Upper lobe of right lung (tissue), 1 donor: ENCODE data around the gene PRIMPOL. TPM values are rescaled to one million over a fixed set of nuclear protein-coding genes. Genes with fewer than 3 reads are reported as not detected.

Experiments used
- ATAC-seq: fragments of 200-7000 bp; cut with Tn5 transposase; one replicate; pipeline ENCODE4 v1.9.1; 2020; ENCODE audit warnings: mild to moderate bottlenecking, moderate library complexity
- DNase-seq: peaks from one replicate; pipeline ENCODE4 v3.0.0-alpha.2; 2020
- H3K27ac ChIP-seq: fragments of 200-600 bp; one replicate; pipeline ENCODE4 v1.8.0; 2022
- H3K27me3 ChIP-seq: fragments of 200-600 bp; one replicate; pipeline ENCODE4 v1.8.0; 2022; ENCODE audit warnings: mild to moderate bottlenecking
- H3K36me3 ChIP-seq: fragments of 200-600 bp; one replicate; pipeline ENCODE4 v1.8.0; 2022
- H3K4me1 ChIP-seq: fragments of 200-600 bp; one replicate; pipeline ENCODE4 v1.8.0; 2022
- H3K4me3 ChIP-seq: fragments of 200-600 bp; one replicate; pipeline ENCODE4 v1.8.0; 2022; ENCODE audit warnings: mild to moderate bottlenecking
- H3K9me3 ChIP-seq: fragments of 200-600 bp; one replicate; pipeline ENCODE4 v1.8.0; 2022
- intact Hi-C: fragments of 100-400 bp; cut with DNase I; formaldehyde crosslinking; loops from one replicate; pipeline ENCODE4 v1.11.0; 2022
- total RNA-seq: library from RNA; stranded (reverse); fragmentation: NEBNext Ultra II Directional; extraction: Animal tissue kit (Norgen Biotek cat#: 25700); gene quantifications from one replicate; pipeline ENCODE4 v1.2.1, GENCODE V29; 2021
- TF ChIP-seq, protein P1 (sequence below): fragments of 200-600 bp; IDR thresholded peaks from one replicate; pipeline ENCODE4 v1.8.0; 2022; ENCODE audit warnings: antibody characterized with exemption
- donor health status: DM: no; HTN: yes; CAD: no; lungs with severe emphysema.

Gene PRIMPOL
- total RNA-seq, 1 donor from 2014 or later, result 14.4 TPM

DNA sequence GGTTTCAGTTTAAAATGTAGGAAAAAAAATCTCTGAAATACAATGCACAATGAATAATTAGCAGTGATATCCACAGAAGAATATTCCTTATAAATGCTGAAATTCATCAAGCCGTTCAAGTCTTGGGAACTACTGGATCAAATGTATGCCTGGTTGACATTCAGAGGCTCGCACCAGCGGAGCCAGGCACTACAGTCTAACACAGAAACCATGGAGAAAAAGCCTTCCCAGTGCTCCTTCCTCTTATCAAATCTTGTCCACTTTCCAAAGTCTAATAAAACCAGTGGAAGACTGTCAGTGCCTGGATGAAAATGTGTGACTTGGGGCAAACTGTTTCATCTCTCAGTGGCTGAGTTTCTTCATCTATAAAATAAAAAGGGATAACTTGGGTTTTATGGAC lies 48.4 kb downstream of the PRIMPOL start:
- ATAC-seq (no peak), DNase-seq (no peak)
- H3K9me3 ChIP-seq, result no peaks in the 10 kb centered on the region
- no peaks in the 10 kb centered on the region for H3K27me3 ChIP-seq
- TF ChIP-seq, protein P1, sequence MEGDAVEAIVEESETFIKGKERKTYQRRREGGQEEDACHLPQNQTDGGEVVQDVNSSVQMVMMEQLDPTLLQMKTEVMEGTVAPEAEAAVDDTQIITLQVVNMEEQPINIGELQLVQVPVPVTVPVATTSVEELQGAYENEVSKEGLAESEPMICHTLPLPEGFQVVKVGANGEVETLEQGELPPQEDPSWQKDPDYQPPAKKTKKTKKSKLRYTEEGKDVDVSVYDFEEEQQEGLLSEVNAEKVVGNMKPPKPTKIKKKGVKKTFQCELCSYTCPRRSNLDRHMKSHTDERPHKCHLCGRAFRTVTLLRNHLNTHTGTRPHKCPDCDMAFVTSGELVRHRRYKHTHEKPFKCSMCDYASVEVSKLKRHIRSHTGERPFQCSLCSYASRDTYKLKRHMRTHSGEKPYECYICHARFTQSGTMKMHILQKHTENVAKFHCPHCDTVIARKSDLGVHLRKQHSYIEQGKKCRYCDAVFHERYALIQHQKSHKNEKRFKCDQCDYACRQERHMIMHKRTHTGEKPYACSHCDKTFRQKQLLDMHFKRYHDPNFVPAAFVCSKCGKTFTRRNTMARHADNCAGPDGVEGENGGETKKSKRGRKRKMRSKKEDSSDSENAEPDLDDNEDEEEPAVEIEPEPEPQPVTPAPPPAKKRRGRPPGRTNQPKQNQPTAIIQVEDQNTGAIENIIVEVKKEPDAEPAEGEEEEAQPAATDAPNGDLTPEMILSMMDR, result no peak
- no peak overlapping the region for H3K4me3 ChIP-seq
- H3K27ac ChIP-seq, result no peak overlapping the region
- H3K36me3 ChIP-seq, result peaks cover 21% of the 10 kb centered on the region
- intact Hi-C loops, result no loop called here
- no peaks in the 10 kb centered on the region for H3K4me1 ChIP-seq

DNA sequence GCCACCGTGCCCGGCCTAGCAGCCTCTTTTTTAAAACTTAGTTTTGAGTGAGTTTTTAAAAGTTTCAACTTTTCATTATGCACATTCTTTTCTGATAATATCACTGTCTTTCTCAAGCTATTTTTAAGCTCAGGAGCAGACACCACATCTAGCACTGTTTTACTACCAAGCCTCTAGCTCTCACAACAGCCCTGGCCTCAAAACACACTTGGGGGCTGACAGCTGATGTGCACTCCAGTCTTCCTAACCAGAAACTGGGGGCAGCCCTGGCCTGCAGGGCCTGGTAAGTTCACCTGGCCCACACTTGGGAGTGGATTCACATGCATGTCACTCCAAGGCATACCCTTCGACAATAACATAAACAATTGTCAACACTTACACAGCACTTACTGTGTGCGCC lies 50.4 kb downstream of the PRIMPOL start:
- Histone ChIP-seq H3K27me3 (no peaks in the 10 kb centered on the region), H3K36me3 (peaks cover 4% of the 10 kb centered on the region), H3K4me1 (no peaks in the 10 kb centered on the region), H3K4me3 (no peak overlapping the region), H3K27ac (no peak overlapping the region), H3K9me3 (no peaks in the 10 kb centered on the region)
- DNase-seq (no peak), ATAC-seq (no peak)
- intact Hi-C loops, result no loop called here
- TF ChIP-seq, protein P1, result no peak

DNA sequence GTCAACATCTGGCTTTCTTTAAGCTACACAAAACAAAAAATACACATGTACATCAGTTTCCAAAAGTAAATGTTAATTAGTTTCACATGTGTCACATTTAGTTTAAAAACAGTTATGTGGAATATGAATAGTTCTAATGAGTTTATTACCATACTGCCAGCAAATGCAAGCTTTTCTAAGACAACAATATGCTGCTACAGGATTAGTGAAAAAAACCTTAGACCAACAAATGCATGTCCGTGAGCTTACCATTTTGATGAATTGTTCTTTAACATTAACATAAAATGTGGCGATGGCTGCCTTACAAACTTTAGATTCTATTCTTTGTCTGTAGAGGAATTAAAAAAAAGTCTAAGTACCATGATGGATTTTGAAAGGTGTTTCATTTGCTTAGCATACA lies 52.6 kb downstream of the PRIMPOL start:
- Histone ChIP-seq H3K36me3 (no peaks in the 10 kb centered on the region), H3K4me3 (no peak overlapping the region), H3K27ac (no peak overlapping the region), H3K9me3 (no peaks in the 10 kb centered on the region), H3K4me1 (no peaks in the 10 kb centered on the region), H3K27me3 (no peaks in the 10 kb centered on the region)
- DNase-seq (no peak), ATAC-seq (no peak)
- intact Hi-C loops, result no loop called here
- TF ChIP-seq, protein P1, result no peak

GRCh38 chr4:184705692-184706091 lies 56.2 kb downstream of the PRIMPOL start:
- H3K27me3 ChIP-seq, result no peaks in the 10 kb centered on the region
- no peaks in the 10 kb centered on the region for H3K4me1 ChIP-seq
- no peak overlapping the region for H3K27ac ChIP-seq
- no peaks in the 10 kb centered on the region for H3K36me3 ChIP-seq
- H3K9me3 ChIP-seq, result no peaks in the 10 kb centered on the region
- ATAC-seq (no peak), DNase-seq (no peak)
- TF ChIP-seq, protein P1, result no peak
- H3K4me3 ChIP-seq, result no peak overlapping the region
- intact Hi-C loops, result no loop called here

DNA sequence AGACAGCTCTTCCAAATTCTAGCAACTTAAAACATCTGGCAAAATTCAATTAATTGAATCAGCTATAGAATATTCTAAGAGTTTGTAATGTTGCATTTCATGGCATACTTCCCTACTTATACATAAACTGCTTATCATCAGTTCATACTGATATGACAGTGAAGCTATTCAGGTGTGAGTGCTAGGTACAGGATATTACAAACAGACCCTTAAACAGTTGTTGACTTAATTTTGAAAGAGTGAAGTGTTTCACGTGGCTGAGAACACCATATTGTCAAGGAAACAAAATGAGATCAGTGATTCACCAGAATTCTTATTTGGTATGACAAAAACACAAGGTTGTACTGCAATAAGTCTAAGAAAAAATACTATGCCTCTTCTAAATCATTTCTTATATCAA lies 56.9 kb downstream of the PRIMPOL start:
- no peak for ATAC-seq
- H3K9me3 ChIP-seq, result no peaks in the 10 kb centered on the region
- intact Hi-C loops, result no loop called here
- no peaks in the 10 kb centered on the region for H3K27me3 ChIP-seq
- H3K4me1 ChIP-seq, result no peaks in the 10 kb centered on the region
- H3K27ac ChIP-seq, result no peak overlapping the region
- H3K4me3 ChIP-seq, result no peak overlapping the region
- no peak for DNase-seq
- TF ChIP-seq, protein P1, result no peak
- H3K36me3 ChIP-seq, result no peaks in the 10 kb centered on the region

DNA sequence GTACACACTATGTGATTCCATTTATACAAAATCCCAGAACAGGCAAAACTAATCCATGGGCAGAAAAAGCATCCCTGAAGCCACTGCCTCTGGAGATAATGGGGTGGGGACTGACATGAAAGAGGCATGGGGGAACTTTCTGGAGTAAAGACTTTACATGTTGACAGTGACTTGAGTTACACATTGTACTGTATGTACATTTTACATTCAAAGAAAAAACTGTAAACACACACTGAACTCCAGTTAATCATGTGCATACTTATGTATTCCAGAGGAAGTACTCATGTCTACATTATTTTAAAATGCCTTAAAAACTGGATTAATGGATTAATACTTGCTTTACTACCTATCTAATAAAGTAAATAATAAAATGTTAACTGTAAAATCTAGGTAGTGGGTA lies 62.8 kb downstream of the PRIMPOL start:
- no peak for ATAC-seq
- H3K27me3 ChIP-seq, result no peaks in the 10 kb centered on the region
- intact Hi-C loops, result no loop called here
- H3K27ac ChIP-seq, result no peak overlapping the region
- no peak for DNase-seq
- H3K4me3 ChIP-seq, result no peak overlapping the region
- TF ChIP-seq, protein P1, result no peak
- no peaks in the 10 kb centered on the region for H3K36me3 ChIP-seq
- H3K9me3 ChIP-seq, result no peaks in the 10 kb centered on the region
- no peaks in the 10 kb centered on the region for H3K4me1 ChIP-seq
